ENCODE results near the gene BTNL9.

DNA sequence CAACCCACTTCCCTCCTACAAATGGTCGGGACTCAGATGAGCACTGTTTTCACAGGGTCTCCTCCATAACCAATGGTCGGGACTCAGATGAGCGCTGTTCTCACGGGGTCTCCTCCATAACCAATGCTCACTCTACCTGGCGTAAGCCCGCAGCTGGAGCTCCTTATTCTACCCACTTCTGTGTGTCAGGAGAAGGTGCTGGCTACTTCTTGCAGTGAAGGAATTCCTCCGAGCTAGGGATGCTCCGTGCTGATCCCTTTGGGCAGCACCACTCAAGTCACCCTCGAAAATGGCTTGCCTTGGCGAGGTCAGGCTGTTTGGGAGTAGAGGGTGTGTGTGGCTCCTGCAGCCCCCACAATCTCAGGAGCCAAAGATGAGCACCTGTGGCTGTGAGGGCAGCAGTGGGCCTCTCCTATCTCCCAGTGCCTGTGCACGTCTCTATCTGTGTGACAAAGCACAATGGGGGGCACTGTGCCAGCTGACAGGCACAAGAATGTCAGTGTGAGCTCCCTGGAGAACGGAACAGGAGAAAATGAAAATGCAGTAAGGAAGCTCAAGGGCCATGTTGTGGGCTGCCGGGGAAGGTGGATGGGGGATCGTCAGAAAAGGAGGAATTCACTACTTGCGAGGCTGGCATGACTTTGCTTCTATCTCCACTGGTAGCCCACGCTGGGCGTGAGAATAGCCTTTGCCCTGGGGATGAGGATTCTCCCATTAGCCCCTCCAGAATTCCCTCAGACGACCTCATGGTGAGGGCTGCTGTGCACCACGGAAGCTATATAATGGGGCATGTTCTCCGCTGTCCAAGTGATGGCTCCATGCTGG is 3.9 kb upstream of the BTNL9 start:
- TF ChIP-seq, protein P1, sequence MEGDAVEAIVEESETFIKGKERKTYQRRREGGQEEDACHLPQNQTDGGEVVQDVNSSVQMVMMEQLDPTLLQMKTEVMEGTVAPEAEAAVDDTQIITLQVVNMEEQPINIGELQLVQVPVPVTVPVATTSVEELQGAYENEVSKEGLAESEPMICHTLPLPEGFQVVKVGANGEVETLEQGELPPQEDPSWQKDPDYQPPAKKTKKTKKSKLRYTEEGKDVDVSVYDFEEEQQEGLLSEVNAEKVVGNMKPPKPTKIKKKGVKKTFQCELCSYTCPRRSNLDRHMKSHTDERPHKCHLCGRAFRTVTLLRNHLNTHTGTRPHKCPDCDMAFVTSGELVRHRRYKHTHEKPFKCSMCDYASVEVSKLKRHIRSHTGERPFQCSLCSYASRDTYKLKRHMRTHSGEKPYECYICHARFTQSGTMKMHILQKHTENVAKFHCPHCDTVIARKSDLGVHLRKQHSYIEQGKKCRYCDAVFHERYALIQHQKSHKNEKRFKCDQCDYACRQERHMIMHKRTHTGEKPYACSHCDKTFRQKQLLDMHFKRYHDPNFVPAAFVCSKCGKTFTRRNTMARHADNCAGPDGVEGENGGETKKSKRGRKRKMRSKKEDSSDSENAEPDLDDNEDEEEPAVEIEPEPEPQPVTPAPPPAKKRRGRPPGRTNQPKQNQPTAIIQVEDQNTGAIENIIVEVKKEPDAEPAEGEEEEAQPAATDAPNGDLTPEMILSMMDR (conservative IDR thresholded peaks at IDR 0.05; ENCODE audit: low read depth, low read length), result no peak
- TF ChIP-seq BHLHE40 (IDR thresholded peaks at IDR 0.05; ENCODE audit: low read depth, low read length), result no peak
